Prostate gland (tissue), 2 donors: ENCODE data around the gene NPTN.

Source experiments
- POLR2A ChIP-seq: fragments of 450-650 bp; IDR thresholded peaks from one replicate; pipeline ENCODE4 v1.6.1; 2016; ENCODE audit warnings: antibody characterized with exemption, mild to moderate bottlenecking
- POLR2AphosphoS5 ChIP-seq: sonication (generic); formaldehyde crosslinking; IDR thresholded peaks from one replicate; pipeline ENCODE4 v1.6.1; 2017; ENCODE audit warnings: antibody characterized with exemption
- TF ChIP-seq, protein P1 (sequence below), 4 experiments: fragments of 200-600 bp in 2 of 4; fragments of 450-650 bp in 2 of 4; sonication (generic) in 2 of 4; IDR thresholded peaks; 1 replicate in 3 of 4; 2 replicates in 1 of 4; pipeline ENCODE4 v1.5.1; 2016 to 2019; ENCODE audit warnings: antibody characterized with exemption in 4 of 4, mild to moderate bottlenecking in 2 of 4, moderate library complexity in 2 of 4

GRCh38 chr15:73620078-73620477 is 13.1 kb downstream of the NPTN start:
- TF ChIP-seq, protein P1, sequence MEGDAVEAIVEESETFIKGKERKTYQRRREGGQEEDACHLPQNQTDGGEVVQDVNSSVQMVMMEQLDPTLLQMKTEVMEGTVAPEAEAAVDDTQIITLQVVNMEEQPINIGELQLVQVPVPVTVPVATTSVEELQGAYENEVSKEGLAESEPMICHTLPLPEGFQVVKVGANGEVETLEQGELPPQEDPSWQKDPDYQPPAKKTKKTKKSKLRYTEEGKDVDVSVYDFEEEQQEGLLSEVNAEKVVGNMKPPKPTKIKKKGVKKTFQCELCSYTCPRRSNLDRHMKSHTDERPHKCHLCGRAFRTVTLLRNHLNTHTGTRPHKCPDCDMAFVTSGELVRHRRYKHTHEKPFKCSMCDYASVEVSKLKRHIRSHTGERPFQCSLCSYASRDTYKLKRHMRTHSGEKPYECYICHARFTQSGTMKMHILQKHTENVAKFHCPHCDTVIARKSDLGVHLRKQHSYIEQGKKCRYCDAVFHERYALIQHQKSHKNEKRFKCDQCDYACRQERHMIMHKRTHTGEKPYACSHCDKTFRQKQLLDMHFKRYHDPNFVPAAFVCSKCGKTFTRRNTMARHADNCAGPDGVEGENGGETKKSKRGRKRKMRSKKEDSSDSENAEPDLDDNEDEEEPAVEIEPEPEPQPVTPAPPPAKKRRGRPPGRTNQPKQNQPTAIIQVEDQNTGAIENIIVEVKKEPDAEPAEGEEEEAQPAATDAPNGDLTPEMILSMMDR (IDR thresholded peaks at IDR 0.05) = no peak
- no peak for TF ChIP-seq POLR2AphosphoS5
- no peak for TF ChIP-seq POLR2A
